DMS114 treated with DMSO at 0.1 percent for 48 hours (cell line): ENCODE results near the gene SOX2.

ENCODE experiments used
- DNase-seq: peaks from one replicate; lab custom pipeline; 2025; ENCODE audit not compliant: unreplicated experiment; lab: John Stamatoyannopoulos, UW

SOX2 gene

DNA sequence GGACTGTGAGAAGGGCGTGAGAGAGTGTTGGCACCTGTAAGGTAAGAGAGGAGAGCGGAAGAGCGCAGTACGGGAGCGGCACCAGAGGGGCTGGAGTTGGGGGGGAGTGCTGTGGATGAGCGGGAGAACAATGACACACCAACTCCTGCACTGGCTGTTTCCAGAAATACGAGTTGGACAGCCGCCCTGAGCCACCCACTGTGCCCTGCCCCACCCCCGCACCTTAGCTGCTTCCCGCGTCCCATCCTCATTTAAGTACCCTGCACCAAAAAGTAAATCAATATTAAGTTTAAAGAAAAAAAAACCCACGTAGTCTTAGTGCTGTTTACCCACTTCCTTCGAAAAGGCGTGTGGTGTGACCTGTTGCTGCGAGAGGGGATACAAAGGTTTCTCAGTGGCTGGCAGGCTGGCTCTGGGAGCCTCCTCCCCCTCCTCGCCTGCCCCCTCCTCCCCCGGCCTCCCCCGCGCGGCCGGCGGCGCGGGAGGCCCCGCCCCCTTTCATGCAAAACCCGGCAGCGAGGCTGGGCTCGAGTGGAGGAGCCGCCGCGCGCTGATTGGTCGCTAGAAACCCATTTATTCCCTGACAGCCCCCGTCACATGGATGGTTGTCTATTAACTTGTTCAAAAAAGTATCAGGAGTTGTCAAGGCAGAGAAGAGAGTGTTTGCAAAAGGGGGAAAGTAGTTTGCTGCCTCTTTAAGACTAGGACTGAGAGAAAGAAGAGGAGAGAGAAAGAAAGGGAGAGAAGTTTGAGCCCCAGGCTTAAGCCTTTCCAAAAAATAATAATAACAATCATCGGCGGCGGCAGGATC, at the start of gene SOX2:
TSS of gene SOX2 (plus strand) at position 601 of the 811 bp plus-strand sequence. CDS start 436 bp downstream, outside the sequence.
- DNase-seq = peak; percentile 33

DNA sequence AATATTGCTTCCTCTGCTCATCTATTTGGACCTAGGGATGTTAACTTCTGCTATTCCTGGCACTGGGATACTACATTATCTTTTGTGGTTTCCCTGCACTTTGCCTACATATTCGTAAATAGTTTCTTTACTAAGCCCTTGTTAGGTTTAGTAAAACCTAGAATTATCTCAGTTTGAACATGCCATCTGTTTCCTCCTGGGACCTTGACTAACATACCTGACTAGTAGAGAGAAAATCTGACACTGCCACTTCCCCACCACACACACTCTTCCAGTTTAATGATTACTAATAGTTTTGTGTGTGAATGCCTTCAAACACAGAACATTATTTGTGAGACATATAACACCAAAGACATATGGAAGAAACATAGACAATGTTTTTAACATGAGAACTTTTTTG, 28.2 kb upstream of the SOX2 start:
- DNase-seq = no peak

DNA sequence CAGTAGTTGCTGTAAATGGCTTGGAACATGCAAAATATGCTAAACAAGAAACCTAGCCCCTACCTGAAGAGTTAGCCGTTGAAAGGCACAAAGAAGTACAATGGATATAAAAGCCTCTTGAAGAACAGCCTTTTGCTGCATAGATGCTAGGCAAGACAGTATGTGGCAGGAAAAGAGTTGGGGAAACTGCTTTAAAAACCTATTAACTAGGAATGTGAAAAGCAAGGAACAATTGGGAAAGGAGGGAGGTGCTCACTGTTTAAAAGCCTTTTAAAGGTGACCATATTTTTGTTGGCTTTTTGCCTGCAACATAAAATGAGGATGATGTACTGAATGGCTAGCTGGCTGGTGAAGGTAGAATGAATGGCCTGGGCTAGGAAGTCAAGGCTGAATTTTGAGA, 24.5 kb upstream of the SOX2 start:
- DNase-seq = no peak

DNA sequence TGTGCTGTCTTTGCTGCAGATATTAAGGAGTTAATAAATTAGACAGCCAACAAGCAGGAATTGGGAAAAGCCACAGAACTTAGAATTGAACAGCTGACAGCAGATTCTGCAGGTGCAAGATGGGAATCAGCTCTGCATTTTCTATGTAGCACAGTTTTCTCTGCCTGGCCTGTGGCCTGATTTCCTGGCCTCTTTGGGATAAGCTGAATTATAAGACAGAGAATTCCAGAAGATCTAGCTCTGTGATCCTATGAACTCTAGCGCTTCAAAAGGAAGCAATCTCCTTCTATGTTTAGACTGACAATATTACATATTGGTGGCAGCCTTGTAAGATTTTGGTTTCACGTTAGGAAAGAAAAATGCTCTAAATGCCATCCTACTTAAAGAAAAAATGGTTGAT, 24.0 kb upstream of the SOX2 start:
- no peak for DNase-seq

DNA sequence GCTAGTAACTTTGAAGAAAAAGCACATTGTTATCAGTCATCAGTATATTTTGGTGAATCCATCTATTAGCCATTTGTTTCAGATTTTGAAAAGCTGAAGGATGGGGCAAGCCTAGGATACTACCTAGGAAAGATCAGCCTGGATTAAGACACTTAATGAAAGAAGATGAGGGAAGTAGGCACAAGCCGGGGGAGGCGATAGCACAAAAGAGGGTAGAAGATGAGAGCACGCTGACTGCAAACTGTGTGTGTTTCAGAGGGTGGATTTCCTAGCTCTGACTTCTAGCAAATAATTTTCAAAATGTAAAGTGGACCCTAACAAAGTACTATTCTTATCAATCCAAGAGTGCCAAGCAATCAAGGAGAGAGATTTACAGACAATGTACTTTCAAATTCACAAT, 22.2 kb upstream of the SOX2 start:
- no peak for DNase-seq

DNA sequence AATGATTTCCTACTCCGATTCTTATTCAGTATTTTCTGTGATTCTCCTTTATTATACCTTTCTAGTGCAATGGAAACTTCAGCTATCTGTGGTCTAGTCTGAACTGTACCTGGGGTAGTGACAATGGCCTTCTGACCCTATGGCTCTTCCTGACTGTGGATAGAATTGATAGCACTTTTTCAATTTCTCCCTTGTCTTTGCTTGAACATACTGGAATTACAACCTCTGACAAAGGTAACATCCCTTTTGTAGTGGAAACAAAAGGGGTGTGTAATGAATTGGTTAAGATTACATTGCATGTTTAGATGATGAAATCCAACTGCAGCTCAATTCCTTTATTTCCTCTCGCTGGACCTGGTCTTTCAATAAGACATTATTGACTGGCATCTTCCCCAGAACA, 21.0 kb upstream of the SOX2 start:
- no peak for DNase-seq

DNA sequence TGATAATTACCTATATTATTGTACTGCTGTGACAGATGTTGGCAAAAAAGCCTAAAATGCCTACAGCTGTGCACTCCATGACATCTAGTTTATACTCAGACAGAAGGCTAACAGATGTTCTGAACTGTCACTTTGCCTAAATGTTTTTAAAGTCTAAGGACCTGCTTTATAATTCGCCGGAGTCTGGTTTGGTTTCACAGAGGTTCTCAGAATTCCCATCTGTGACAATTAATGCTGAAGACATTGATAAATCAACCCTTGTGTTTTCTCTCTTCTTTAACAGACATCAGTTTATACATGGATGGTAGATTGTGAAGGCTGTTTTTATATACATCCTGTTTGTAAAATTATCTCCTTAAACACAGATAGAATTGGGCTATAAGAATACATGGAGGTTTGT, 19.8 kb upstream of the SOX2 start:
- DNase-seq = no peak

DNA sequence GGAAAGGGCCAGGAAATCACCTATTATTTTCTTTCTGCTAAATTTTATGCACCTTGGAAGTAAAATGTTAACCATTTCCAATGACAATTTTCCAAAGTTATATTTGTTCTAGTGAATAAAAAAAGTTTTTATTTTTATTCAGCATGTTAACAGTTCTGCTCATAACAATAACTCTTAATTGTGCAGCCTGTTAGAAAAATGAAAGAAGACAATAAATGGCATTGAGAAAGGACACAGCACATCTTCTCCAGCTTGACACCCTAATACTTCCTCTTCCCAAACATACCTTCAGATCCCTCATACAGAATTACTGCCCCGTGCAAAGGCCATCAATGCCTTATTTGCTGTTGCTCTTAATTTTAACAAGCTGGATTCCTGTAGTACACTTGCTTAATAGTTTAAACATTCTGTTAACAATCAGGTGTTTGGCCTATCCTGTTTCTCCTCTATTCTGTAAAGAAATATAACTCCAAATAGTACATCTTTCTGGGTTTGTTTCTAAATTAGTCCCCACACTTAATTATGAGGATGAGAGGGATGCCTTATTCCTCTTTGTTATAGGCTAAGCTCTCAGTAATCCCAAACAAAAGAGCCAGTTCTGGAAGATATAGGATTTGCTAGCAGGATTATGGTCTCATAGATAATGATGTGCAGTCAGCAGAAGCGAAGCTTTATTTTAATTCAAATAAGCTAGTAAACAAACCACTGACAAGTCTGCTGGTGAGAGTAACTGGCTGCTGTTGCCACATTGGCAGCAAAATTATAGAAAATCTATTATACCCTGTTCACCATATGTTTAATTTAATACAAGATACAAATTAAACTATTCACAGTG, 19.2 kb upstream of the SOX2 start:
- DNase-seq = no peak

DNA sequence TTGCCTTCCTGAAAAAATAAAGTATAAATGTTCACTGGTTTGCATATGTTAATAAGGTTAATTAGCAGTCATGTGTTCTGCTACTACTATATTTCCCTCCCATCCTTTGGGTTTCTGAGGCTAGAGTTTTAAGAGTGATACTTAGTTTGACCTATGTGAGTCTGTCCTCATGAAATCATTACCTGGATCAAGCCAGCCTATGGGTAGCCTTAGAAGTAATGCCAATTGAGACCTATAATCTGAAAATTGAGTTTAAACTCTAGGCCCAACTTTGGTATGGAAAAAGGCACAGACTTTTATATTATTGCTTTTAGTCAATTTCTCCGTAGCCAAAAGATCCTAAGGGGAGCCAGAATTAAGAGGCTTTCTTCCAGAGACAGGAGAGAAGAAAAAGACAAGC, 18.4 kb upstream of the SOX2 start:
- no peak for DNase-seq

DNA sequence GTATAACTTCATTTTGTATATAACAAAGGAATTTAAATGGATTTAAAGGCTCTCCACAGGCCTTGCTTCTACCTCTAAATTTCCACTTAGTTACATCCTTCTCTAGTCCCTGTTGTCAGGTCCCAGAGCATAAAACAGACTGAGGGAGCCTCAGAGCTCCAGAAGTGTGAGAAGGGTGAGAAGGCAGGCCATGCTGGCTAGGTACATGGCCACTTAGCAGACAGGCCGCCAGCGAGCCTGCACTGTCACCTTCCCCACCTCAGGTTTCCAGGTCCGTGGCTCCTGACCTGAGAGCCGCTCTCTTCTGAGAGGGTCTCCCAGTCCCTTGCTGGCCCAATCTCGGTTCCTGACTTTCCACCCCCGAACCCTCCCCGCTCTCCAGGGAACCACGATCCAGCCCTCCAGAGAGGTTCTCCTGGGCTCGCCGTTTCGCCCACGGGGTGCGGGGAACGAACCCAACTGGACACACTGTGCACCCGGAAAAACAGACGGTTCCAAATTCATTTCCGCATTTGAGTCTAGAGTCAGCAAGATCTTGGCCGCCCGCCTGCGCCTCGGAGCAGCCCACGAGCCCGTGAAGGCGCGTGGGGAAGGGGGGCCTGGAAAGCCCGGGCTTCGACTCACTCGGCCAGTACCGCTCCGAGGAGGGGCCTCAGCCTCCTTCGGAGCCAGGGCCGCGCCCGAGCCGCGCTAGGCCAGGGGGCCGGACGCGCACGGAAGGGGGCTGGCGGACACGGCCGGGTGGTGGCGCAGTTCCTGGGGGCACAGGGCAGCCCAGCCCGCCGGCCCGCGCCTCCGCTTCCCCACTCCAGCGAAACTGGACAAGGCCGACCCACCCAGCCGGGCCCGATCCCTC, 16.7 kb upstream of the SOX2 start:
- DNase-seq = no peak

DNA sequence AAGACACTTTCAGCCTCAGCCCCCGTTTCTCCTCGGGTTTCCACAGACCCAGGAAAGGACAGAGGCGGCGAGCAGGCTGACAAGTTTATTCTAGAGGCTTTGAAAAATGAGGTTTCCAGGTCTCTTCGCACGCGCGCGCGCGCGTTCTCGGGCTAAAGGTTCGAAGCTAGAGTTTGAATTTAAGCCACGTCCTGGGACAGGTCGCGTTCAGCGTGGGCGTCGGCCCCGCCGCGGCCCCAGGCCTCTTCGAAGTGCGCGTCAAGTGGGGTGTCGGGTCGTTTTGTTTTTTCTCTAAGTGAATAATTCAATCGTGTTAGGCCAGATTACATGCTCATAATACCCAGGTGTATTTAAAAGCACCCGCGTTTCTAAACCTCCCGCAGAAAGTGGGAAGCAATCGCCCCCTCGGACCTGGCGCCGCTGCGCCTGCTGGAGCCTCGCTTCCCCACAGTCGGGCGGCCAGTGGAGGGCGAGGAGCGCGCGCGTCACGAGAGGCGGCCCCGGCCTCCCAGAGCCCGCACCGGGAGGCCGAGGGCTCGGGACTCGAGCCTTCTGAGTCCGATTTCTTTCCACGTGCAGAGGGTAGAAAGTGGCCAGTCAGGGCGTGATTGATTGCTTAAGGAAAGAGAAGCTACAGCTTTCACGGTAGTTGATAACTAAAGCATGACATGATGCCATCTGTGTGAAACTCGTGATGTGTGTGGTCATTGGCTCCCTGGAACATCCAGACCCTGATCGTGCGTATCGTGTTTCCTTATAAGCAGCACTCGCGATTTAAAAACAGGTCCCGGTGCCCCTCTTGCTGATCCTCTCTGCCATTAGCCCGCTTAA, 15.8 kb upstream of the SOX2 start:
- DNase-seq = no peak

DNA sequence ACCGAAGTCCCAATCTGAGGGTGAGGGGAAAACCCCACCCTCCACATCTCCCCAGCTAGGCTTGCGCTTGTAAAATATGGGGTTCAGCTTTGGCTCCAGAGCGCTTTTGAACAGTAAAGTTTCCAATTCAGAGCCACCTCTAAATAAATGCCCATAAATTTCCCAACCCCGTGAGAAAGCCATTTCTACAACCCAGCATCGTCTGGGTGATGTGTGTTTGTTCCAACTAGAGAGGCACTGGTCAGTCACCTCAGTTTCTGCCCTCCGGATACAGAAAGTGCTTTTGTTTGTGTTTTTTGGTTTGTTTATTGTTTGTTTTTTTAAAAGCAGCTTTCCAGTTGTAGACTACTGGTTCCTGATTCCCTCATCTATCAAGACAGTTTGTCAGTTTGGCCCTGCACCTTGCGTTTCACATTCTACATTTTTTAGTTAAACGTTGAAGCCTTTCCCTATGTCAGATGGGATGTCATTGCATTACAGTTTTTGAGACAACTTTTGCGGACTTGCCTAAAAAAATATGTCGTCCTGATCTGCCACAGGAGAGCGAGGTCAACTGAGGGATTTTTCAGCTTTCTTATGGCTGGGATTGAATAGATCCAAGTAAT, 15.0 kb upstream of the SOX2 start:
- no peak for DNase-seq

DNA sequence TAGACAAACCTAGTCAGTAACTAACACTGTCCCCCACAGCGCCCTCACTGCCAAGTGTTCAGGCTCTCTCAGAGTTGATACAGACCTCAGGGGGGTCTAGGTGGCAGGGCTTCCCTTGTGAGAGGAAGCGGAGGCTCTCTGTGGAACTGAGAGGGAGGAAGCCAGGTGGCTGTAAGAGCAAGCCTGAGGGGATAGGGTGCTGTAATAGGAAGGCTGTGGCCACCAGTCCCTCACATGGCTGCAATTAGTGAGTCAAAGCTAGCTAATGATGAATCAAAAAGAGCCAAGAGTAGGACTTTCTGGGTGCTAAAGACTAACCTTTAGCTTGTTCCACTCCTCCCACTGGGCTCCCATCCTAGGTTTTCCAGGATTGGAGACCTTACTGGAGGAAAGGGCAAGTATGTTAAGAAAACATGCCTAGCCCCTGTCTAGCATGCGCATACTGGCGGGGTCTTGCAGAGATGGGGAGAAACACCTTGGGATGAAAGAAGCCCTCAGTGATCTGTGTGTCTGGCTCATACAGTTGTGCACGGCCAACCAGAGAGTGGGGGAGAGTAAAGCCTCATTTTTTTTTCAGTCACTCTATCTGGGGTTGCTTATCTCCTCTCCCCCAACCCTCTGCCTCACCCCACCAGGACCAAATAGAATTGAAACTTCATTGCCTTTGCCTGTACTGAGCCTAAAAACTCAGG, 13.3 kb upstream of the SOX2 start:
- no peak for DNase-seq

DNA sequence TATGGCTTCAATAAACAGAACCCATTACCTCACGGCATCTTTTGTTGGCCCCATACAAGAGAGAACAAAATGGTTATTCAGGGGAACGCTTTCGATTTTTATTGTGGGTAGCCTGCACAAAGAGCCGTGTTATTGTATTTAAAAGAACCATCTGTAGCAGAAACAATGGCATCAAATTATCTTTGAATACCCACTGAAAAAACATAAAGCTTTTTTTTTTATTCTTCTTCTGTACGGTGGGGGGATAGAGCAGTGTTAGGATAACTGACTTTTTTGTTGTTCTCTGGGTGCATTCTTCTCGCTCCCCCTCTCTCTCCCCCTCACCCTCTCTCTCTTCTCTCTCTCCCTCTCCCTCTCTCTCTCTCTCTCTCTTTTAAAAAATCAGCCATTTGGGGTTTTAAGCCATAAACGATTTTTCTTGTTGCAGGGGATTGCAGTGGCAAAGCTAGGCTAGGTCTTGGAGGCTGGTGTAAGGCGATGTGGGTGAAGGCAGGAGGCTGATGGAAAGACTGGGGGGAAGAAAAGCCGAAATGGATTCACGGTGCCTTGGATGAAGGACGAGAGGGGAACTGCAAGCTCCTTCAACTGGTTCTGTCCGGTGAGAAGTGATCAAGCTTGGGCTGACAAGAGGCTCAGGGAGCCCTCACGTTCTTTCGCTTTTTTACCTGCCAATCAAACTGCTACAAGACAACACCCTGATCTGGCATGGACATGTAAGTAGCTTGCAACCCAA, 12.4 kb upstream of the SOX2 start:
- DNase-seq = peak; percentile 16

DNA sequence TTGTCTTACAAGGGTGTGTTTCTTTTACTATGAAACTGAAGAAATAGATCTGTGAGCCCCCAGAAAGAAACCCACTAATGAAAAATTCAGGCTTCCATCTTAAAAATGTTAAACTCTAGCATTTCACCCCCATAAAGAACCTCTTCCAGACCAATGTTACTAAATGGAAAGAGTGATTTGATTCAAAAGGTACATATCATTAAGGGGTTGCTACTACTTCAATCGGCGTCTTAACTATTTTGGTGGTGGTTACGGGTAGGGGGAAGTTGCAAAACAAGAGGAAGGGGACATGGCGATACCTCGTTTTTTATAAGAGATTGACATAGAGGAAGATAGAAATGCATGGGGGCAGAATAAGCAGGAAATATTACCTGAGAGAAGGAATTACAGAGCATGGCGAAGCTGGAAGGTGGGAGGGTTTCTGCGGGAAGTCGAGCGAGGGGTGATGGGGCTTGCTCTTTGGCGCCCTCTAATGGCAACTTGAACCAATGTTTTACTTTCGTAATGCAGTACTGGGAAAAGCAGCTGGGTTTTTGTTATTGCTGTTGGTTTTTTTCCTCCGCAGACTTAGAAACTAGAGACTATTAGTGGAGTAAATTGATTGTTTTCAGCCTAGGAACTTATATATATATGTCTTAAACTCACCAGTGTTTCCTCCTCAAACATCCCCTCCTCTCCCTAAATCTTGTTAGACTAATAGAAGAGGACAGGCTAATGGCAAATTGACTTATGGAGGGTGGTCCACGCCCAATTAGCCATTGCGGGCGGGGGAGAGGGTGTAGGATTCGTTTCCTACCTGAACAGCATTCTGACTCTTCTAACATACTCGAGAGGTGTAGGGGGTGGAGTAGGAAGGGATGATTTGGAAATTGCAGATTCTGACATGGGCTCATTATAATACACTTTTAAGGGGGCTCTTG, 11.3 kb upstream of the SOX2 start:
- peak; percentile 76 for DNase-seq

DNA sequence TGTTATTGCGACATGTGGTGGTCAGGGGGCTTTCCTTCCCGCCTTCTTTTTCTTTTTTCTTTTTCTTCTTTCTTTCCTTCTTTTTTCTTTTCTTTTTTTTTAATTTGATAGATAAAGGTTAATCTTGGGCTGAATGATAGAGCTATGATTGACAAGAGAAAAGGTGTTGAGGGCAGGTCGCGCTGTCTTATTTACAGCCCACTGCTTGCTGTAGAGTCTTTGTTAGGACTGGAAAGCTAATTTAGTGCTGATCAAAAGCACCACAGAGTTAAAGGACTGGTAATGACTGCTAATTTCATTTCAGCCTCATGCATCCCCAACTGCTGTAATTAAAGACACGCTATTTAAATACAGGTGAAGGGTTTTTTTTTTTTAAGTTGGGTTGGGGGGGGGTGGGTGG, 10.6 kb upstream of the SOX2 start:
- no peak for DNase-seq

DNA sequence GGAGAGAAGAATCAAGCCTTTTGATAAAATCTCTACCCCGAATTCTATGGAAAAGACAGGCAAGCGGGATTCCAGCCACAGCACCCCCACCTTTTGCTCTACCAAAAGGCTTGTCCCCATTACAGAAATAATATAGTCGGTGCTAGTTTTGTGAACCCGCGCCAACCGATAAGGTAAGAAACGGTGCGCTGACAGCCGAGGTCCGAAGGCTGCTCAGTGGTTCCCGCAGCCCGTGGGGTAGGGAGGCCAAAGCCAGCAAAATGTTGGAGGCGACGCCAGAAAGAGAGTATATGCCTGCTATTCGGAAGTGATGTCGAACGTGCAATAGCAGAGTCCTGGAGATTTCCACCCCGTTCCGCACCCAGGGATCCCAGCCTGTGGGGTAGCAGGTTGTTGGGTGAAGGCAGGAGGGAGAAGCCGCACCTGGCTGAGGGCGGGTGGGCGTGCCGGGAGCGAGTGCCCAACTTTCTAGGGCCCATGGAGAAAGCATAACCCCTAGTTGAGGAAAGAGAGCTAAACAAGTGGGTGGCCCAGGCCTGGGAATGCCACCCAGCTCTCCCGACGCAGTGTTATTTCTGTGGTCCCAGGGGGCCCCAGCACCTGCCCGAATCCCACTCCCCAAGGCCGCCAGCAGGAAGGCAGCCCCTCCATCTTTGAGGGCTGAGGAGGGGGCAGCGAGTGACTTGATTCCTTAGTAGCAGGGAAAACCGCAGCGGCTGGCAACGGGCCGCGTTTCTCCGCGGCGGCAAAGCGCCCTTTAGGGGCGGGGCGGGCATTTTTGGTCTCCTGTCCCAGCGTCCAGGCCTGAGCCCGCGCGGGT, 7.9 kb upstream of the SOX2 start:
- no peak for DNase-seq
